Activated gamma-delta T cell (primary cell): ENCODE results near the gene GJD4.

Experiments used
- DNase-seq: peaks from one replicate; lab custom pipeline; 2025; lab: John Stamatoyannopoulos, UW

Gene GJD4

GRCh38 chr10:35626971-35627507 is 21.9 kb downstream of the GJD4 start:
- no peak for DNase-seq

GRCh38 chr10:35631404-35631803 is 26.3 kb downstream of the GJD4 start:
- no peak for DNase-seq

GRCh38 chr10:35632027-35632426 is 26.9 kb downstream of the GJD4 start:
- no peak for DNase-seq

- no peak for DNase-seq
Observed at GRCh38 chr10:35633006-35633980, 28.2 kb downstream of the GJD4 start.

GRCh38 chr10:35635576-35635975 is 30.4 kb downstream of the GJD4 start:
- DNase-seq, result no peak

GRCh38 chr10:35636956-35637355 is 31.8 kb downstream of the GJD4 start:
- no peak for DNase-seq

GRCh38 chr10:35637462-35637861 is 32.3 kb downstream of the GJD4 start:
- no peak for DNase-seq

GRCh38 chr10:35638101-35638500 is 33.0 kb downstream of the GJD4 start:
- DNase-seq, result no peak

GRCh38 chr10:35639021-35639727 is 34.0 kb downstream of the GJD4 start:
- DNase-seq, result no peak

GRCh38 chr10:35639728-35640401 is 34.7 kb downstream of the GJD4 start:
- peak; percentile 13 for DNase-seq

- no peak for DNase-seq
Observed at GRCh38 chr10:35640474-35640873, 35.3 kb downstream of the GJD4 start.

- DNase-seq, result peak; percentile 17
Observed at GRCh38 chr10:35640951-35641675, 36.0 kb downstream of the GJD4 start.

GRCh38 chr10:35641676-35642034 is 36.5 kb downstream of the GJD4 start:
- peak; percentile 14 for DNase-seq

- peak; percentile 37 for DNase-seq
Observed at GRCh38 chr10:35642035-35642792, 37.1 kb downstream of the GJD4 start, which contains the start of gene FZD8. Gene FZD8 (minus strand): TSS chr10:35642296. CDS start chr10:35641429, 867 bp downstream.

GRCh38 chr10:35642793-35643114 is 37.6 kb downstream of the GJD4 start:
- no peak for DNase-seq

GRCh38 chr10:35643151-35644049 is 38.3 kb downstream of the GJD4 start:
- peak; percentile 14 for DNase-seq

GRCh38 chr10:35644050-35644950 is 39.2 kb downstream of the GJD4 start:
- no peak for DNase-seq

- DNase-seq, result no peak
Observed at GRCh38 chr10:35650894-35651293, 45.8 kb downstream of the GJD4 start.

- DNase-seq, result no peak
Observed at GRCh38 chr10:35652824-35653223, 47.7 kb downstream of the GJD4 start.
